Measurements from ENCODE around the gene LPO.

The LPO gene

DNA sequence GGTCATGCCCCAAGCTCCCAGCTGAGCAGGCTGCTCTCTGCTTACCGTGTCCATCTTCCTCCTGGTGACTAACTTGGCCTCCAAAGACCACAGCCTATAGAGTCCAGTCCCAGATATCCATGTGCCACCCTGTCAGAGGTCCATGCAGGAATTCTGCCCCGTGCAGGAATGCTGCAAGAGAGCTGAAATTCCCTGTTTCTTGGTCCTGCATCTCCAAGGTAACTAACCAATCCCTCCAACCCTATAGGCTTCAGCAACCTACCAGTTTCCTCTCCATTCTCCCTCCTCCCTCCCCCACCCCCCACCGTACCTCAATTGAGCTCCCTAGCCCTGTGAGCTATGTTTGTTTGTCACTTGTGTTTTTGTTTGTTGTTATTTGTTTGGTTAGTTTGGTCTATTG lies 9.7 kb upstream of the LPO start:
- no peak for DNase-seq (ENCODE audit: extremely low read depth, low read depth)
- TF ChIP-seq, protein P1, sequence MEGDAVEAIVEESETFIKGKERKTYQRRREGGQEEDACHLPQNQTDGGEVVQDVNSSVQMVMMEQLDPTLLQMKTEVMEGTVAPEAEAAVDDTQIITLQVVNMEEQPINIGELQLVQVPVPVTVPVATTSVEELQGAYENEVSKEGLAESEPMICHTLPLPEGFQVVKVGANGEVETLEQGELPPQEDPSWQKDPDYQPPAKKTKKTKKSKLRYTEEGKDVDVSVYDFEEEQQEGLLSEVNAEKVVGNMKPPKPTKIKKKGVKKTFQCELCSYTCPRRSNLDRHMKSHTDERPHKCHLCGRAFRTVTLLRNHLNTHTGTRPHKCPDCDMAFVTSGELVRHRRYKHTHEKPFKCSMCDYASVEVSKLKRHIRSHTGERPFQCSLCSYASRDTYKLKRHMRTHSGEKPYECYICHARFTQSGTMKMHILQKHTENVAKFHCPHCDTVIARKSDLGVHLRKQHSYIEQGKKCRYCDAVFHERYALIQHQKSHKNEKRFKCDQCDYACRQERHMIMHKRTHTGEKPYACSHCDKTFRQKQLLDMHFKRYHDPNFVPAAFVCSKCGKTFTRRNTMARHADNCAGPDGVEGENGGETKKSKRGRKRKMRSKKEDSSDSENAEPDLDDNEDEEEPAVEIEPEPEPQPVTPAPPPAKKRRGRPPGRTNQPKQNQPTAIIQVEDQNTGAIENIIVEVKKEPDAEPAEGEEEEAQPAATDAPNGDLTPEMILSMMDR (IDR thresholded peaks at IDR 0.05; ENCODE audit: low read depth, low read length), result no peak

DNA sequence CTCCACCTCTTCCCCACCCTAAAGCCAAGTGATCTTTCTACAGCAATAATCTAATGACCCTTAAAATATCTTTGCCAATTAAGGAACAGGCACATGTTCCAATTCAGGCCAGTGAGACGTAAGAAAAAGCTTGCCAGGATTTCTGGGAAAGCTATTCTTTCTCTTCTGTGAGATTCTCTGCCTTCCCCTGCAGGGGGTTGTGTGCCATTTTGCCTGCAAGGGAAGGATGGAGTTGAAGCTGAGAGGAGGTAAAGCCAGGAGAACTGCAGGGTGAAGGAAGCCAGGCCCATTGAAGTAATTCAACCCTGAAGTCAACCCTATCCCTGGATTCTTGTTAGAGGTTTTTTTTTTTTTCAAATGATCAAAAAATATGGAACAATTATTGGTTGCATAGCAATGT lies 9.0 kb upstream of the LPO start:
- no peak for DNase-seq (ENCODE audit: extremely low read depth, low read depth)
- TF ChIP-seq, protein P1 (IDR thresholded peaks at IDR 0.05; ENCODE audit: low read depth, low read length), result no peak

DNA sequence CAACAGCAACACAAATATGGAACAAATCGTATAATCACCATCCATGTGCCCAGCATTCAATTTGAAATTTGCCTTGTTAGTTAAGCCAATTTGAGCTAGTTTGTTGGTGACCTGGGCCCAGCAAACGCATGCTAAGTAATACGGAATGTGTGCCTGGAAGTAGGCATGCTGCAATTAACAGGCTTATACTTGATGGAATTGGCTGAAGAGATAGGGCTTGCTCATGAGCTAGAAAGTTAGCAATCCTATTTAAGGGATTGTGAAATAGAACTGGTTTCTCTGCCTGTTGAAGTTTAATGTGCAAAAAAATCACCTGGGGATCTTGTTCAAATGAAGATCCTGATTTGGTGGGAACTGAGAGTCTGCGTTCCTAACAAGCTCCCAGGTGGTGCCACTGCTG lies 8.5 kb upstream of the LPO start:
- no peak for DNase-seq (ENCODE audit: extremely low read depth, low read depth)
- TF ChIP-seq, protein P1 (IDR thresholded peaks at IDR 0.05; ENCODE audit: low read depth, low read length), result no peak

DNA sequence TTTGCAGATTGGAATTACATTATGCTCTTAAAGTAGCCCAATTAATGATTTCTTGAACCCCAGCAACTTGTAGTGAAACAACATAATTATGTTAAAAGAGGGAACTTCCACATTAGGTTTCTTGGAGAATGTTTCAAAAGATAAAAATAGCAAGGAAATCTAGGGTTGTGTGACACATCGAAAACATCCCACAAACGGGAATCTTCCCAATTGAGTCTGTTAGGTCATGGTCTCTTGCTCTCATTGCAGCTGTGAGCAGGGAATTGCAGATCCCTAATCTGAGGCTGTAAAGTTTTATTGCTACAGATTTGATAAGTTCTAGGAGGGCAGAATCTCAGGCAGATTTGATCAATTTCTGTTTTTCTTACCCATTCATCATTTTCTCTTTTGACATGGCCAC lies 6.7 kb upstream of the LPO start:
- TF ChIP-seq, protein P1 (IDR thresholded peaks at IDR 0.05; ENCODE audit: low read depth, low read length), result no peak
- no peak for DNase-seq (ENCODE audit: extremely low read depth, low read depth)

DNA sequence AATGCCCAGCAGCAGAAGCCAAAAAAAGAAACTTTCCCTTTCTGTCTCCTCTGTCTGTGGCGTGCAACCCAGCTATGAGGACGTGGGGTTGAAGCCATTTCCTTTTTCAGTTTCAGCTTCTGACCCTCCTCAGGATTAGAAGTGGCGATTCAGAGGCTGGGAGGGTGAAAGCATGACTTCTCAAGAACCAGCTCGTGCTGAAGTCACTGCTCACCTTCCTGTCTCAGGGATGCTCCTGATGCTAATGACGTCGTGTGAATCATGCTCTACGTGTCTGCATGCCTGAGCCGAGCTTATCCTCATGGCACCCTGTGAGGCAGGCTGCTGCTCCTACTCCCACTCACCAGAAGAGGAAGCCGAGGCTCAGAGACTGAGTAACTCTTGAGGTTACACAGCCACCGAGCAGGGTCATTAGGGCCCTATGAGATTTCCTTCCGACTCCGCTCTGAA lies 5.7 kb upstream of the LPO start:
- TF ChIP-seq, protein P1 (IDR thresholded peaks at IDR 0.05; ENCODE audit: low read depth, low read length), result no peak
- DNase-seq (ENCODE audit: extremely low read depth, low read depth), result no peak

DNA sequence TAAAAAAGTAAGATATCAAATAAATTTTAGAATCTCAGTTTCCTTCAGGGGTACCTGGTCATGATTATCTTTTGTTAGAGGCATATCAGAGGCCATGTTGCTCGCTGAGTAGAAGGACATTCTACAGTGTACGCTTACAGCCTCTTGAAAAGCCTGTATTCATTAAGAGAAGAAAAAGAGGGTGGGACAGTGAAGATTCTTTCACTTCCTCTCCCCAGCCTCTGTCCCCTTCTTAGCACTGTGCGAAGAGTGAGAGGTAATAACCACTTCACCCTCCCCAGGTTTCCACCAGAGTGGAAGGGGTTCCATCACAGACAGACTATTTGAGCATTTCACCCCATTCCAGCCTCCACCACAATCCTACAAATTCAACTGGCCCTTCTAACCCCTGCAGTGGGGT lies 4.8 kb upstream of the LPO start:
- TF ChIP-seq, protein P1 (IDR thresholded peaks at IDR 0.05; ENCODE audit: low read depth, low read length), result no peak
- no peak for DNase-seq (ENCODE audit: extremely low read depth, low read depth)

DNA sequence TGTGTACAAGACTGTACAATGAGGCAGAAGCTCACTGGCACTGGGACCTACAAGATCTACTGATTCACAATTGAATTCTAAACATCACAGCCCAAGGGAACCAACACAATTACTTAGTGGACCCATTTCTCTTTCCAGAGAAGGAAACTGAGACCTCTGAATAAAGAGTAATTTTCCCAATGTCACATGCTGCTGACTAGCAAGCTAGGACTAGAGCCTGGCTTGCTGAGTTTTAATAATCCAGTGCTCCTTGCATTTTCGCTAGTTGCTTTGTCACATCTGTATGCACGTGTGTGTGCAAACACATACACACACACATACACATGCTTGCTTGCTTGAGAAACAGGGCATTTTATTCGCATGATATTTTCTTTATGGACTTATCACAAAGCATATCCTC lies 3.9 kb upstream of the LPO start:
- TF ChIP-seq, protein P1 (IDR thresholded peaks at IDR 0.05; ENCODE audit: low read depth, low read length), result no peak
- DNase-seq (ENCODE audit: extremely low read depth, low read depth), result no peak

Measured in AG09319 (cell line).